GM18498 (cell line): ENCODE data around the gene PRPH.
"Not testable (repeated sequence)": the region's sequence is repeated elsewhere in the genome, so short reads cannot be mapped to it uniquely, and the experiment has no call there.

ENCODE experiments used
- ATAC-seq: cut with Tn5 transposase; IDR thresholded peaks from one replicate; pipeline ENCODE4 v1.9.1; 2021; ENCODE audit warnings: mild to moderate bottlenecking, moderate library complexity; ENCODE audit not compliant: unreplicated experiment

The PRPH gene

GRCh38 chr12:49276304-49277290 lies 18.4 kb upstream of the PRPH start:
- ATAC-seq = no peak

- no peak for ATAC-seq
Observed at GRCh38 chr12:49277466-49277865, 17.5 kb upstream of the PRPH start.

GRCh38 chr12:49279706-49280159 lies 15.2 kb upstream of the PRPH start:
- no peak for ATAC-seq

- ATAC-seq = not testable (repeated sequence)
Observed at GRCh38 chr12:49280545-49280944, 14.4 kb upstream of the PRPH start.

GRCh38 chr12:49282302-49282701 lies 12.6 kb upstream of the PRPH start:
- ATAC-seq = no peak

GRCh38 chr12:49282740-49283375 lies 12.1 kb upstream of the PRPH start:
- not testable (repeated sequence) for ATAC-seq

- ATAC-seq = no peak
Observed at GRCh38 chr12:49283541-49284429, 11.2 kb upstream of the PRPH start.

GRCh38 chr12:49284672-49285071 lies 10.3 kb upstream of the PRPH start:
- ATAC-seq = no peak

- ATAC-seq = no peak
Observed at GRCh38 chr12:49287876-49288275, 7.1 kb upstream of the PRPH start.

- no peak for ATAC-seq
Observed at GRCh38 chr12:49288412-49288853, 6.5 kb upstream of the PRPH start.

GRCh38 chr12:49288922-49289555 lies 5.9 kb upstream of the PRPH start:
- no peak for ATAC-seq

- no peak for ATAC-seq
Observed at GRCh38 chr12:49292729-49293055, 2.3 kb upstream of the PRPH start.

- ATAC-seq = no peak
Observed at GRCh38 chr12:49293056-49293956, 1.6 kb upstream of the PRPH start.

GRCh38 chr12:49294086-49294803 lies 702 bp upstream of the PRPH start:
- no peak for ATAC-seq

GRCh38 chr12:49294804-49295081 lies 204 bp upstream of the PRPH start:
- no peak for ATAC-seq

- no peak for ATAC-seq
Observed at GRCh38 chr12:49296034-49296835, 1.3 kb downstream of the PRPH start.

GRCh38 chr12:49296836-49297694 lies 2.1 kb downstream of the PRPH start:
- no peak for ATAC-seq
